ES-I3 (cell line): ENCODE measurements around the gene CAB39L.

Experiments
- H3K36me3 ChIP-seq: 2 replicates; pipeline ENCODE4 v1.6.1; 2013; ENCODE audit warnings: mild to moderate bottlenecking, low read length, control low read depth, moderate library complexity; ENCODE audit not compliant: insufficient read depth
- H3K4me1 ChIP-seq: 2 replicates; pipeline ENCODE4 v1.6.1; 2013; ENCODE audit warnings: mild to moderate bottlenecking, control low read depth, low read length; ENCODE audit not compliant: insufficient read depth
- H3K9ac ChIP-seq: 2 replicates; pipeline ENCODE4 v1.6.1; 2013; ENCODE audit warnings: low read depth, mild to moderate bottlenecking, low read length, moderate library complexity
- H3K9me3 ChIP-seq: 2 replicates; pipeline ENCODE4 v1.6.1; 2013; ENCODE audit warnings: mild to moderate bottlenecking, low read length, moderate library complexity; ENCODE audit not compliant: control insufficient read depth, insufficient read depth

CAB39L gene

GRCh38 chr13:49262634-49263033, 181.2 kb downstream of the CAB39L start:
- no peaks in the 10 kb centered on the region for H3K9me3 ChIP-seq
- H3K4me1 ChIP-seq: no peaks in the 10 kb centered on the region
- no peak overlapping the region for H3K9ac ChIP-seq
- H3K36me3 ChIP-seq: no peaks in the 10 kb centered on the region

GRCh38 chr13:49259586-49259985, 184.3 kb downstream of the CAB39L start:
- no peak overlapping the region for H3K9ac ChIP-seq

More at GRCh38 chr13:49259586-49259985, 184.3 kb downstream of the CAB39L start:
- H3K36me3 ChIP-seq: no peaks in the 10 kb centered on the region
- H3K4me1 ChIP-seq: no peaks in the 10 kb centered on the region
- no peaks in the 10 kb centered on the region for H3K9me3 ChIP-seq
